ENCODE measurements around the gene AMER3. TPM values are rescaled to one million over a fixed set of nuclear protein-coding genes. Genes with fewer than 3 reads are reported as not detected.

Gene AMER3
- total RNA-seq, 2 experiments from 2014 or later: not detected

- no peaks in the 10 kb centered on the region for H3K4me1 ChIP-seq (ENCODE audit: insufficient read depth, low read length, poor library complexity, severe bottlenecking)
- no TSS peak for BruUV-seq (replicated peaks)
- ChIA-PET CTCF (ENCODE audit: unreplicated experiment) (no interaction called here), POLR2A (no interaction called here)
- no peak for TF ChIP-seq EZH2phosphoT487 (IDR thresholded peaks at IDR 0.05; ENCODE audit: borderline replicate concordance, low read depth, low read length)
- no peak for TF ChIP-seq CTCF (conservative IDR thresholded peaks at IDR 0.05; ENCODE audit: low read length)
- H3K27ac ChIP-seq (ENCODE audit: low read depth, low read length, poor library complexity, severe bottlenecking): no peak overlapping the region
- no peaks in the 10 kb centered on the region for H3K79me2 ChIP-seq (ENCODE audit: insufficient read depth, low read depth, low read length)
- no peak for DNase-seq (ENCODE audit: low spot score)
- no peaks in the 10 kb centered on the region for H3K36me3 ChIP-seq (ENCODE audit: insufficient read depth, low read length)
- intact Hi-C loops (cut with micrococcal nuclease; ENCODE audit: unreplicated experiment): no loop called here
- H3K9me3 ChIP-seq (ENCODE audit: low read length): no peaks in the 10 kb centered on the region
- H3K4me3 ChIP-seq (ENCODE audit: low read depth, low read length, poor library complexity, severe bottlenecking): no peak overlapping the region
- no peak overlapping the region for H2AFZ ChIP-seq (ENCODE audit: low read length)
- no peaks in the 10 kb centered on the region for H3K9me2 ChIP-seq (ENCODE audit: insufficient read depth, low read length)
- H4K20me1 ChIP-seq (ENCODE audit: insufficient read depth, low read length): no peaks in the 10 kb centered on the region
- H3K4me2 ChIP-seq (ENCODE audit: low read length): no peak overlapping the region
These were observed 36.2 kb downstream of the AMER3 start for GRCh38 chr2:130791617-130791939.

GRCh38 chr2:130795431-130795830 is 40.1 kb downstream of the AMER3 start:
- BruUV-seq (replicated peaks): no TSS peak
- CTCF ChIA-PET (ENCODE audit: unreplicated experiment): no interaction called here
- Histone ChIP-seq H3K9me2 (ENCODE audit: insufficient read depth, low read length) (no peaks in the 10 kb centered on the region), H2AFZ (ENCODE audit: low read length) (no peak overlapping the region), H3K4me3 (ENCODE audit: low read depth, low read length, poor library complexity, severe bottlenecking) (no peak overlapping the region), H3K79me2 (ENCODE audit: insufficient read depth, low read depth, low read length) (no peaks in the 10 kb centered on the region), H3K9me3 (ENCODE audit: low read length) (no peaks in the 10 kb centered on the region), H4K20me1 (ENCODE audit: insufficient read depth, low read length) (no peaks in the 10 kb centered on the region), H3K27ac (ENCODE audit: low read depth, low read length, poor library complexity, severe bottlenecking) (no peak overlapping the region), H3K4me1 (ENCODE audit: insufficient read depth, low read length, poor library complexity, severe bottlenecking) (no peaks in the 10 kb centered on the region), H3K36me3 (ENCODE audit: insufficient read depth, low read length) (no peaks in the 10 kb centered on the region), H3K4me2 (ENCODE audit: low read length) (no peak overlapping the region)
- intact Hi-C loops (cut with micrococcal nuclease; ENCODE audit: unreplicated experiment): no loop called here
- POLR2A ChIA-PET: no interaction called here
- DNase-seq (ENCODE audit: low spot score): no peak
- TF ChIP-seq EZH2phosphoT487 (IDR thresholded peaks at IDR 0.05; ENCODE audit: borderline replicate concordance, low read depth, low read length) (no peak), CTCF (conservative IDR thresholded peaks at IDR 0.05; ENCODE audit: low read length) (no peak)

- TF ChIP-seq EZH2phosphoT487 (IDR thresholded peaks at IDR 0.05; ENCODE audit: borderline replicate concordance, low read depth, low read length) (no peak), CTCF (conservative IDR thresholded peaks at IDR 0.05; ENCODE audit: low read length) (no peak)
- DNase-seq (ENCODE audit: low spot score): no peak
- ChIA-PET CTCF (ENCODE audit: unreplicated experiment) (no interaction called here), POLR2A (no interaction called here)
- Histone ChIP-seq H3K79me2 (ENCODE audit: insufficient read depth, low read depth, low read length) (no peaks in the 10 kb centered on the region), H3K27ac (ENCODE audit: low read depth, low read length, poor library complexity, severe bottlenecking) (no peak overlapping the region), H3K9me2 (ENCODE audit: insufficient read depth, low read length) (no peaks in the 10 kb centered on the region), H3K4me1 (ENCODE audit: insufficient read depth, low read length, poor library complexity, severe bottlenecking) (no peaks in the 10 kb centered on the region), H3K36me3 (ENCODE audit: insufficient read depth, low read length) (no peaks in the 10 kb centered on the region), H4K20me1 (ENCODE audit: insufficient read depth, low read length) (no peaks in the 10 kb centered on the region), H3K4me3 (ENCODE audit: low read depth, low read length, poor library complexity, severe bottlenecking) (no peak overlapping the region), H3K9me3 (ENCODE audit: low read length) (no peaks in the 10 kb centered on the region), H3K4me2 (ENCODE audit: low read length) (no peak overlapping the region), H2AFZ (ENCODE audit: low read length) (no peak overlapping the region)
- intact Hi-C loops (cut with micrococcal nuclease; ENCODE audit: unreplicated experiment): no loop called here
- BruUV-seq (replicated peaks): no TSS peak
These were observed 41.0 kb downstream of the AMER3 start for GRCh38 chr2:130796290-130796689.

All from OCI-LY7 (cell line).